DOHH2 (cell line): ENCODE data around the gene FAM20A.

ENCODE experiments used
- H3F3A ChIP-seq: fragments of 200-600 bp; sonication (generic), shearing (Covaris generic); 2 replicates; pipeline ENCODE4 v1.6.0; 2016; ENCODE audit warnings: antibody characterized with exemption, mild to moderate bottlenecking; ENCODE audit not compliant: control insufficient read depth, insufficient read depth
- H3K27ac ChIP-seq: fragments of 200-600 bp; sonication (generic); 2 replicates; pipeline ENCODE4 v1.5.1; 2014; ENCODE audit warnings: low read depth, mild to moderate bottlenecking, low read length, moderate library complexity
- H3K27me3 ChIP-seq: fragments of 200-600 bp; sonication (generic); 2 replicates; pipeline ENCODE4 v1.6.1; 2014; ENCODE audit warnings: mild to moderate bottlenecking, low read length, mixed read lengths; ENCODE audit not compliant: control insufficient read depth
- H3K36me3 ChIP-seq: fragments of 200-600 bp; sonication (generic); 2 replicates; pipeline ENCODE4 v1.6.1; 2014; ENCODE audit warnings: mild to moderate bottlenecking, low read length, moderate library complexity, mixed read lengths; ENCODE audit not compliant: control insufficient read depth
- H3K4me1 ChIP-seq: fragments of 200-600 bp; sonication (generic); 2 replicates; pipeline ENCODE4 v1.6.1; 2014; ENCODE audit warnings: mild to moderate bottlenecking, low read length, mixed read lengths; ENCODE audit not compliant: control insufficient read depth
- H3K4me2 ChIP-seq: fragments of 200-600 bp; sonication (generic); 2 replicates; pipeline ENCODE4 v1.6.0; 2014; ENCODE audit warnings: mild to moderate bottlenecking, low read length, moderate library complexity
- H3K4me3 ChIP-seq: fragments of 200-600 bp; sonication (generic); 2 replicates; pipeline ENCODE4 v1.5.1; 2014; ENCODE audit warnings: mild to moderate bottlenecking, low read length, mixed read lengths
- H3K79me2 ChIP-seq: fragments of 200-600 bp; sonication (generic); 2 replicates; pipeline ENCODE4 v1.6.1; 2014; ENCODE audit warnings: mild to moderate bottlenecking, low read length, mixed read lengths; ENCODE audit not compliant: control insufficient read depth
- H3K9me2 ChIP-seq: fragments of 200-600 bp; sonication (generic); replicated peaks from 2 replicates; pipeline ENCODE4 v1.6.1; 2014; ENCODE audit warnings: mild to moderate bottlenecking, low read length, mixed read lengths; ENCODE audit not compliant: control insufficient read depth
- H3K9me3 ChIP-seq: fragments of 200-600 bp; sonication (generic); 2 replicates; pipeline ENCODE4 v1.6.1; 2014; ENCODE audit warnings: antibody characterized with exemption, low read length, mixed read lengths; ENCODE audit not compliant: control insufficient read depth, insufficient read depth
- H4K20me1 ChIP-seq: fragments of 200-600 bp; sonication (generic); 2 replicates; pipeline ENCODE4 v1.6.0; 2014; ENCODE audit warnings: low read depth, mild to moderate bottlenecking, antibody characterized with exemption, low read length, moderate library complexity; ENCODE audit not compliant: control insufficient read depth, insufficient read depth
- EZH2phosphoT487 ChIP-seq: fragments of 200-600 bp; sonication (generic); IDR thresholded peaks from 2 replicates; pipeline ENCODE4 v1.6.1; 2017; ENCODE audit warnings: borderline replicate concordance, mild to moderate bottlenecking, antibody characterized with exemption, low read length, moderate library complexity, mixed read lengths
- TF ChIP-seq, protein P1 (sequence below): fragments of 200-600 bp; sonication (generic); IDR thresholded peaks from one replicate; pipeline ENCODE4 v1.5.1; 2014; ENCODE audit warnings: antibody characterized with exemption, mild to moderate bottlenecking, low read depth, low read length; ENCODE audit not compliant: poor library complexity, severe bottlenecking

The FAM20A gene

DNA sequence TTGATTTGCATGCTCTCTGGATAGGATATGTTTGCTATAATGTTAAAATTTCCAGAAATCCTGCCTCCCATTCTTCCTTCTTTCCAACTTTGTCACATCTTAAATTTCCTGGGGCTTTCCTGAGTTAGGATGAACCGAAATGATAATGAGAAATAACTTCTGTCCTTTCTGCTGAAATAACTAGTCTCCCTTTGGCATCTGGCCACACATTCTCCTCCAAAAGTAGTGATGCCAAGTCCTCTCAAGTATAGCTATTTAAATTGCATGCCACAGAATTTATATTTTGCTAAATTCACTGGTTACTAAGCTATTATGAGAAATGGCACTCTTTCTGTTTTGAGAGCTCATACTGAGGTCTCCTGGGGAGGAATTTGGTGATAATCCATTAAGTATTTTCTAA lies 30.6 kb downstream of the FAM20A start:
- no peak overlapping the region for H3K4me2 ChIP-seq
- no peak overlapping the region for H3K4me3 ChIP-seq
- no peaks in the 10 kb centered on the region for H3K9me2 ChIP-seq
- no peaks in the 10 kb centered on the region for H3F3A ChIP-seq
- no peaks in the 10 kb centered on the region for H3K9me3 ChIP-seq
- no peaks in the 10 kb centered on the region for H3K4me1 ChIP-seq
- H3K27ac ChIP-seq = no peak overlapping the region
- peaks cover 14% of the 10 kb centered on the region; the same call in 1 of the 2 replicates for H3K27me3 ChIP-seq
- no peaks in the 10 kb centered on the region for H3K79me2 ChIP-seq
- H4K20me1 ChIP-seq = no peaks in the 10 kb centered on the region
- H3K36me3 ChIP-seq = no peaks in the 10 kb centered on the region
- TF ChIP-seq, protein P1, sequence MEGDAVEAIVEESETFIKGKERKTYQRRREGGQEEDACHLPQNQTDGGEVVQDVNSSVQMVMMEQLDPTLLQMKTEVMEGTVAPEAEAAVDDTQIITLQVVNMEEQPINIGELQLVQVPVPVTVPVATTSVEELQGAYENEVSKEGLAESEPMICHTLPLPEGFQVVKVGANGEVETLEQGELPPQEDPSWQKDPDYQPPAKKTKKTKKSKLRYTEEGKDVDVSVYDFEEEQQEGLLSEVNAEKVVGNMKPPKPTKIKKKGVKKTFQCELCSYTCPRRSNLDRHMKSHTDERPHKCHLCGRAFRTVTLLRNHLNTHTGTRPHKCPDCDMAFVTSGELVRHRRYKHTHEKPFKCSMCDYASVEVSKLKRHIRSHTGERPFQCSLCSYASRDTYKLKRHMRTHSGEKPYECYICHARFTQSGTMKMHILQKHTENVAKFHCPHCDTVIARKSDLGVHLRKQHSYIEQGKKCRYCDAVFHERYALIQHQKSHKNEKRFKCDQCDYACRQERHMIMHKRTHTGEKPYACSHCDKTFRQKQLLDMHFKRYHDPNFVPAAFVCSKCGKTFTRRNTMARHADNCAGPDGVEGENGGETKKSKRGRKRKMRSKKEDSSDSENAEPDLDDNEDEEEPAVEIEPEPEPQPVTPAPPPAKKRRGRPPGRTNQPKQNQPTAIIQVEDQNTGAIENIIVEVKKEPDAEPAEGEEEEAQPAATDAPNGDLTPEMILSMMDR = no peak
- no peak for TF ChIP-seq EZH2phosphoT487

DNA sequence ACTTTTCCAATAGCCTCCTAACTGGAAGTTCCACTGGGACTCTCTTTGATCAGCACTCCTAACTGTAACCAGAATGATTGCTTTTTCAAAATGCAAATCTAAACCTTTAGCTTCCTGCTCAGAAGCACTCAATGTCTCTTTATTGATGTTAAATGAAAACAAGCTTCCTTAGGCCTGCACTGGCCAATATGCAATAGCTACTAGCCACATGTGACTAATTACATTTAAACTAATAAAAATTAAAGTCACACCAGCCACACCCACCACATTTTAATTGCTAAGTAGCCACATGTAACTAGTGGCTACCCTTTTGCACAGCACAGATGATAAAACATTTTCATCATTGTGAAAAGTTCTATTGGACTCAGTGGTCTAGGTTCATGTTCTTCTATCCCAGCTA lies 31.8 kb downstream of the FAM20A start:
- Histone ChIP-seq H4K20me1 (no peaks in the 10 kb centered on the region), H3F3A (no peaks in the 10 kb centered on the region), H3K79me2 (no peaks in the 10 kb centered on the region), H3K9me2 (no peaks in the 10 kb centered on the region), H3K36me3 (no peaks in the 10 kb centered on the region), H3K27ac (no peak overlapping the region), H3K27me3 (peaks cover 14% of the 10 kb centered on the region; the same call in 1 of the 2 replicates), H3K4me1 (no peaks in the 10 kb centered on the region), H3K4me2 (no peak overlapping the region), H3K9me3 (no peaks in the 10 kb centered on the region), H3K4me3 (no peak overlapping the region)
- no peak for TF ChIP-seq EZH2phosphoT487
- TF ChIP-seq, protein P1 = no peak

DNA sequence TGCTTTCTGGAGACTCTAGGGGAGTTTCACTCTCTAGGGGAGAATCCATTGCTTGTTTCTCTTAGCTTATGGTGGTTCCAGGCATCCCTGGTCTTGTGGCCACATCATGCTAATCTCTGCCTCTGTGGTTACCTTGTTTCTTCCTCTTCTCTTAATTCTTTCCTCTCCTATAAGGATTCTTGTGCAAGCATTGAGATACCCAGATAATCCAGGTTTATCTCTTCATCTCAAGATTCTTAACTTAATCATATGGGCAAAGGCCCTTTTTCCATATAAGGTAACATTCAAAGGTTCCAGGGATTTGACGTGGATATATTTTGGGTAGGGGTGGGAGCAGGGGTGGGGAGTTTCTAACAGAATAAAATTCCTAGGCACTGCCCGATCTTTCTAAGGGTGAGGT lies 32.6 kb downstream of the FAM20A start:
- H3K4me3 ChIP-seq = no peak overlapping the region
- H3K4me1 ChIP-seq = no peaks in the 10 kb centered on the region
- H3F3A ChIP-seq = no peaks in the 10 kb centered on the region

More for the DNA sequence above, 32.6 kb downstream of the FAM20A start:
- Histone ChIP-seq H3K27ac (no peak overlapping the region), H3K9me2 (no peaks in the 10 kb centered on the region), H3K9me3 (no peaks in the 10 kb centered on the region), H3K36me3 (no peaks in the 10 kb centered on the region), H3K27me3 (peaks cover 14% of the 10 kb centered on the region; the same call in 1 of the 2 replicates), H4K20me1 (no peaks in the 10 kb centered on the region), H3K79me2 (no peaks in the 10 kb centered on the region), H3K4me2 (no peak overlapping the region)
- TF ChIP-seq EZH2phosphoT487 = no peak
- TF ChIP-seq, protein P1 = no peak
